Hindlimb muscle (tissue), 1 donor: ENCODE data around the gene PPP1R36. TPM values are rescaled to one million over a fixed set of nuclear protein-coding genes. Genes with fewer than 3 reads are reported as not detected.
"Not testable (repeated sequence)": the region's sequence is repeated elsewhere in the genome, so short reads cannot be mapped to it uniquely, and the experiment has no call there.

Experiments
- DNase-seq: peaks from one replicate; pipeline ENCODE4 v3.0.0-alpha.2; 2013
- polyA plus RNA-seq: library from polyadenylated mRNA; unstranded; fragments of 120-200 nt; gene quantifications from one replicate; pipeline ENCODE4 v1.2.1, GENCODE V29; 2013; ENCODE audit not compliant: insufficient read length

The PPP1R36 gene
- polyA plus RNA-seq, 1 donor = not detected

DNA sequence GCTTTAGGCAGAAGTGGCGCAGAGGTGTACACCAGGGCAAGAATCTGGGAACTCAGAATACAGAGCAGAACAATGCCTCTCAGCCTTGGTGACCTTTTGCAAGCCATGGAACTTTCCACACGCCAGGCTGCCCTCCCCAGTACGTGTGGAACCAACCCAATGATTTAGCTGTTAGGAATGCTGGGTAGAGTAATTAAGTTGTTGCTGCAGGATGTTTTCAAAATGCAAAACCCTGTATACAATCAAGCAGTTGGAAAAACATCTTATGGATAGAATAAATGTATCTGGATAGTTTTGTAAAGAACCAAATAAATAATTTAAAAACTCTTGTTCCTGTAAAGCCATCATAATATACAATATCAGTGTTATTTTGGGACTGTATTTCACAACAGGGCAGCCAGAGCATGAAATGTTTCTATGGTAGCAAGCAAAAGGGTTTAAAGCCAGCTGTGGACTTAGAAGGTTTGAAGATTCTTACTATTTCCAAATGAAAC is 19.4 kb downstream of the PPP1R36 start:
- no peak for DNase-seq

DNA sequence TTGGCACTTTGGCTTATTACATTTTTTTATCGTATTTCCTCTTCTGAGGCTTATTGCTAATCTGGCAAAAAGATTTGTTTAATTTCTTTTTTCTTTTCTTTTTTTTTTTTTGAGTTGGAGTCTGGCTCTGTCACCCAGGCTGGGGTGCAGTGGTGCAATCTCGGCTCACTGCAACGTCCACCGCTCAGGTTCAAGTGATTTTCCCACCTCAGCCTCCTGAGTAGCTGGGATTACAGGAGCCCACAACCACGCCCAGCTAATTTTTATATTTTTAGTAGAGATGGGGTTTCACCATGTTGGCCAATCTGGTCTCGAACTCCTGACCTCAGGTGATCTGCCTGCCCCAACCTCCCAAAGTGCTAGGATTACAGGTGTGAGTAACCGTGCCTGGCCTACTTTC is 19.9 kb downstream of the PPP1R36 start:
- DNase-seq = not testable (repeated sequence)

DNA sequence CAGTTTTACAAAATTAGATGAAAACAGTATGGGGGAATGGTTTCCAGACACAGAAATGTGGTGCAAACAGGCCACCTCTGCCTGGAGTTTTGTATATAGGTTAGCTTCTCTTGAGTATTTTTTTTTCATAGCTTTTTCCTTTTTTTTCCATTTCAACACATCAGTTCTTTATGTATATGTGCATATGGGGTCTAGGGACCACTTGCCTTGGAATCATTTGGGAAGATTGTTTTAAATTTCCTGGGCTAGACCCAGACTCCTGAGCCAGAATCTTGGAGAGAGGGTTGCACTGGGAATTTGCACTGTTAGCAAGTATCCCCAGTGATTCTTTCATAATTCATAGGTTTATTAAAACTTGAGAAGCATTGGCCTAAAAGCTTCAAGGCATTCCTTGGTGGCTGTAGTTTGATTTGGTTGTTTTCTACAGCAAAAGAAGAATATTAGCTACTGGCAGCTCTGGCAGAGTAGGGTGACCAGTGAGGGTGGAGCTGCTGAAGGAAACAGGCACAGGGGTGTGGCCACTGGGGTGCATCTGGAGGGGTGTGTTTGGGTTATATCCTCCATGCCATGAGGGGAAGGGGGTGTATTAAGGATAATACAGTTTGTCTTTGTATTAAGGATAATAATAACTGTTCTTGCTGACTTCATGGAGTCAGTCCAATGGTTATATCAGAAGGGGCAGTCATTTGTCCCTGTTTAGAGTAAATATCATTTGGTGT is 22.8 kb downstream of the PPP1R36 start:
- peak; percentile 24 for DNase-seq

DNA sequence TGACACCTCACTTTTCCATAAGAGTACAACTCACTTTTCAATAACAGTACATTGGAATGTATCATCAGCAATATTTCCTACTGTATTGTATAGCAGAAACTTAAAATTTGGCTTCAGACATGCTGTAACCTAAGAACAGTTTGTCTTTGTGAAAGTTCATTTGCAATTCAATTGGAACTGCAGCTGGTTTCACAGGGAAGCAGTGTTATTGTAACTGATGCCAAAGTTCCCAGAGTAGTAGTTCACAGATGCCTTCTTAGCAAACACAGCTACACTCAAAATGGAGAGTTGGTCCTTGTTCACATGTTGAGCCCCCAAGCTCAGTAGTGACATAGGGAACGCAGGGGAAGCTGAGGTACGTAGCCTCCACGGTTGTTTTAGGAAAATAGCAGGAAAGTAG is 23.3 kb downstream of the PPP1R36 start:
- peak; percentile 71 for DNase-seq

DNA sequence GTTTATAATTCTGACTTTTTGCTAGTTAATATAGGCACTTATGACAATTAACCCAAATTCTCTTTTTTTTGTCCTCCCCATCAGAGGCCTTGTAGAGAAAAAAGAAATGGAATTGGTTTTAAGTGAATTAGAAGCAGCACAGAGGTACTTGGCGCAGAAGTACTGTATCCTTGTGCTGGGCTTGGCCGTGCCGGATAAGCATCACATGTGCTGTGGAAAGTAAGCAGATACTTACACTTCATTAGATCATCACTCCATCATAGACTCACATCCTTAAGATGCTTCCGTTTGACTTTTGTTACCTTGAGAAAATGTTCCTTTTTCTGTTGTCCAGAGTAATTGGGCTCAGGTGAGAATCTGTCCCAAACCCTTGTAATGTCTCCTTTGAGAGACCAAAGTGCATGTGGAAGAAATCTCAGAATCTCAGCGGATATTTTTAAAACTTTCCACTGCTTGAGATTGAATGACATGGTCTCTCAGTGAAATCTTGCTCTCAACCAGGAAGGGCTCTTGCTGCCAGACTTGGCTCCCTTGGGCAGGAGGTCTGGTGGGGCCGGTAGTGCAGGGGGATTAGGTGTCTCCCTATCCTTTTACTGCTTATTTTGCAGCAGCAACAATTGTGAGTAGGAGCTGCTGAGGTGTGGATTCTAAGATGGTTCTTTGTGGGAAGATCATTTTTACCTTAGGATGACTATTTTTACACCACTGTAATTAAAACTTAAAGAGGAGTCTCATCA is 24.8 kb downstream of the PPP1R36 start:
- DNase-seq = peak; percentile 38

DNA sequence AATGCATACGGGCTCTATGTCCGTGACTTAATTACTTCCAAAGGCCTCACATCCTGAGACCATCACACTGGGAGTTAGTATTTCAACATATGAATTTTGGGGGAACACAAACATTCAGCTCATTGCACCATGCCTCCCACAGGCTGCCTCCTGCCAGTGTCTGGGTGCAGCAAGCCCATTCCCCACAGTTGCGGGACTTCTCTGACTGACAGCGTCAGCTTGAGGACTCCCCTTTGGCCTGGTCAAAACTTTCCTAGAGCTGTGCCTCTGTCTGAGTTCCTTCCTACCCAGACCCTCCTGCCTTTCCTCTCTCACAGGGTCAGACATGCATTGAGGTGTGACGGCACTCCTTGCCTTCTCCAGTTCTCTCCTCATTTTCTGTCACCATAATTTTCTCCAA is 27.4 kb downstream of the PPP1R36 start:
- no peak for DNase-seq

DNA sequence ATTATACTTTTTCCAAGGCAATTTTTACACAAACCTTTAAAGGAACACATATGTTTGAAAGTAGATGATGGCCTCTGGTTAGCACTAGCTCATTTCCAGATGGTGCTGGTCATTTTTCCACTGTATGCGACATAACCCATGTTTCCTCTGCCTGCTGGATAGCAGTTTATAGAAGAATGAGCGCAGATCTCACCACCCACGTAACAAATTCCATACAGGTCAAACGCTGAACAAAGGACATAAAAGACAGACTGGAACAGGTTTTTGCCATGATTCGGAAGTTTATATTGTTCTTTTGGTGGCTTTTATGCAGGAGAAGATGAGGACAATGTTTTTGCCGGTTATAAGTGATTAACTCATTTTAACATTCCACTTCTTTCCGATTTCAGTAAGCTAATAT is 30.7 kb downstream of the PPP1R36 start:
- DNase-seq = peak; percentile 49

DNA sequence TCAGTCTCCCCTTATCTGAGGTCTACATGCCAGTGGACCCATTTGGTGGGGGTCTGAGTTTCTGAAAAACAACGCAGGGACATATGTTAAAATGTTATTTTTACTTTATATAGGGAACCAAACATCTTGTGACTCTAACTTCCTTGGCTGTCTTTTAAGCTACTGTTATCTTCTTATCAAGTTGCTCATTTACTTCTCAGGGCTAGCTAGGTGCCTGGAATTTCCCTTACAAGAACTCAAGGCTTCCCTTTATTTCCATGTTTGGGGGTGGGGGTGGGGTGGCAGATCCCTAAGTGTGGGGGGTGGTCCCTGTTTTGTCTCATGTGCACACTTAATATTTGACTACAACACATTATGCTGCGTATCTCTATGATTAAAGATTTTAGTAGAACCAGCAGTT is 31.6 kb downstream of the PPP1R36 start:
- no peak for DNase-seq

DNA sequence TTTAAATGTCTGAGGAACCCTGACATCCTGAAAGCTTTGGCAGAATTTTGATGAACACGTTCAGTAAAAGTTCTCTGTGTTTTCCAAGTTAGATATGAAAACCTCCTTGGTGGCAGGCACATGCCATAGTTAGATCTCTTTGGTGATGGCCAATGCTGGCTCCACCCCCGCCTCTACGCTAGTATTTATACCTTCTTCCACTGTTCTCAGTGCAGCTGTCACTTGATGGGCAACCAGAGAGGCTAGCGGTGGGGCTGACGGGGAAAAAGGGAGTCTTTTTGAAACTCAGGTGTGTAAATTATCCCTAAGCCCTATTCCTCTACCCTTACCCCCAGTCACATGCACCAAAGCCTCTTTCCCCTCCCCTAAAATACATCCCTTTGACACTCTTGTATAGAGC is 32.1 kb downstream of the PPP1R36 start:
- no peak for DNase-seq

DNA sequence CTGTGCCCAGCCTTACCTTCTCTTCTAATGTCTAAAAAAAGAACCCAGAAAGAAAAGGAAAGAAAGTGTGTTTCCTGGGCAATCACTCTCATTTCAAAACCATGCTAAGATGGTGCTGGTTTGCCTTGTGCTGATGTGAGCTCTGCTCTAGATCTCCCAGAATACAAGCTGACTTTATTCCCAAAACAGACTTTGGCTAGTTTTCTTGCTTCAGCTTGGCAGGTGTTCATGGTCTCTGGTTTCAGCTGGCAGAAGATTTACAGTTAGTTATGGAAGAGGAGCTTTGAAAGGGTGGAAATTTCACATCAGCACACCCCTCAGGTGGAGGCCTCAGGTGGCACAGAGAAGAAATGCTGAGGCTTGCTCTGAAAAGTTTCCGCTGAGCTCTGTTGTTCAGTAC is 34.4 kb downstream of the PPP1R36 start:
- DNase-seq = peak; percentile 8

DNA sequence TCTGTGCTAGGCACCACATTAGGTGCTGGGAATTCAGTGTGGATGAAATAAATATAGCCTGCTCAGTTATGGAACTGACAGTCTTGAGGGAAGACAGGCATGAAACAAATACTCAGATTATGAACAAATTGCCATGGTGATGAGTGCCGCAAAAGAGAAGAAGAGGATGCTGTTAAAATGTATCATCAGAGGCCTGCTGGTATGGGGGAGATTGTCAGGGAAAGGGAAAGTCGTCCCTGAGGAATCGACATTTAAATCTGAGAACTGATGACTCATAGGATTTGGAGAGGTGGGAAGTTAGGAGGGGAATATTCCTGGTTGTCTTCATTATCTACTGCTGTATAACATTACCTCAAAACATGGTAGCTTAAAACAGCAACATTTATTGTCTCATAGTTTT is 42.0 kb downstream of the PPP1R36 start:
- DNase-seq = no peak

DNA sequence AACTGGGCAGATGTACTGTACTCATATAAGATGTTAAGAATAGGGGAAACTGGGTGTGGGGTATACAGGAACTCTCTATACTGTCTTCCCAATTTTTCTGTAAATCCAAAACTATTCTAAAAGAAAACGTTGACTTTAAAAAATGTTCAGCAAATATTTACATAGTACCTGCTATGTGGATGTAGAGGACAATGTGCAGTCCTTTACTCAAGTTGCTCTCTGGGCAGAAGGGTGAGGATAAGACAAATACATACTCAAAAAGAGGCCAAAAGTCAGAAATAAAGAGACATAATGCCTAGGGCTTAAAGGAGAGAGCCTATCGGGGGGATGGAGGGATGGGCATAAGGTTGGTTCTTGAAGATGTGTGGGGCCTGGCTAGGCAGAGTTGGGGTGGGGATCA is 44.7 kb downstream of the PPP1R36 start:
- DNase-seq = no peak

DNA sequence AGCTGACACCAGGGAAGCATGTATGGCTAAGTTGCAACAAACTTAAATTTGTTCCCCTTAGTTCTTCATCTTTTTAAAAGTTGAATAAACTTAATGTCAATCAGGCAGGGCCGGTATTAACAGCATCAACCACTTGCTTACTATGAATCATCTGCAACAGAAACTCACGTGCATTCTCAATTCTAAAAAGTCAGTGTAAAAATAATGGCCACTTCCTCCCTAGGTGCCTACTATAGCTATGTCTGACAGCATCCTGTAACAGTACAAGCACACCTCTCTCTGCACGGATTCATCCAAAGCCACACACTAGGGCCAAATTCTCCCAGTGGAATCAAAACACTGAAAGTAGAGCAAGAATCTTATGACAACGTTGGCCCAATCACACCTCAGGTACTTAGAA is 48.6 kb downstream of the PPP1R36 start:
- DNase-seq = no peak

DNA sequence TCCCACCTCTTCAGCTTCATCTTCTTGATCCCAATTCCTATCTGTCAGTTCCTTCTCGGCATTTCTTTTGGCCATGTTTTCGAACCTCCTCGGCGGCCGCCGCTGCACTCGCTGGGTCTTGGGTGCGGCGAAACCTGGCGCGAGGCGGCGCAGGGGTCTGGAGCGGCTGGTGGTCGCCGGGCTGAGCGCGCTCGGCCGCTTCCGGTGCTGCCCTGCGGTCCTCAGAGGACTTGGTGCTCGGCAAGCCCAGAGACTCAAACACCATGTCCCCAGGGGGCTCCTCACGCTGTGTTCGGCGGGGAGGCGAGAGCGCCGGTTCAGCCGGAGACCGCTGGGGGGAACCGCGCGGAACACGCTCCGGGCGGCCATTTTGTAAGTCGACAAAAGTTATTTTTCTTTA is 51.8 kb downstream of the PPP1R36 start:
- DNase-seq = no peak

DNA sequence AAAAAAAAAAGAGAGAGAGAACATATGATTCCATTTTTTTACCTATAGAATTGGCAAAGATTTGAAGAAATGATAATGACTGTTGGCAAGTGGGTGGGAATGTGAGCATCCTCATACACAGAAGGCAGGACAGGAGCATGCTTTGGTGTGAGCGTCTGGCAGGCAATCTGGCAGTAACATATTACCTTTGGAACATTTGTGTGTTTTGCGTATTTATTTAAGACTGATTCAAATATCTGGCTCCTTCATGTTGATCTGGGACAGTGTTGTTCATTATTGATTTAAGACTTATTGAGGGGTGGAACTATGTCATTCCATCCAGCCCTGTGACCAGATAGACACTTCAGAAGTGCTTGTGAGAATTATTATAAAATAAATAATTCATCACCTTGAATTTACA is 53.1 kb downstream of the PPP1R36 start:
- DNase-seq = no peak

DNA sequence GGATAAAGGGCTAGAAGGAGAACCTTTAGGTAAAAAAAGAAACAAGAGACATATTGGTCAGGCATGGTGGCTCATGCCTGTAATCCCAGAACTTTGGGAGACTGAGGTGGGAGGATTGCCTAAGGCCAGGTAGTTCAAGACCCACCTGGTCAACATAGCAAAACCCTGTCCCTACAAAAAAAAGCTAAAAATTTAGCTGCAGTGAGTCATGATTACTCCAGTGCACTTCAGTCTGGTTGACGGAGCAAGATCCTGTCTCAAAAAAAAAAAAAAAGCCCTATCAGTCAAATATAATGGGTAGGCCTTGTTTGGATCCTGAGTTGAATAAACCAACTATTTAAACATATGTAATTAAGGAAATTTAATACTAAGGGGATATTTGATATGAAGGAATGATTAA is 54.2 kb downstream of the PPP1R36 start:
- no peak for DNase-seq

DNA sequence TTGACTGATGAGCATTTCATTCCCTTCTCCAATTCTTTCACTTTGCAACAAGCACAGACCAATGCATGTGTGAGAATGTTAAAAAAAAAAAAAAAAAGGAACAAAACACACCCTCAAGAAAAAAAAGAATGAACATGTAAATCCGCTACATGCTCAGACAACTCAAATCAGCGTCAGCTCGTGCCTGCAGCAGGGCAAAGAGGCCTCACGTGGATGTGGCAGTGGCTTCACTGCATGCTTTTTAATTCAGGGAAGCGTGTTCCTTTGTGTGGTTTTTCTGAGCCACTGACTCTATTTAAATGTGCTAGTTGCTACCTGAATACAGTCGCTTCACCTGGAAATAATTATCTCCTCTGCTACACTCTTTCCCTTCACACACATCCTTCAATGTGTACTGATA is 55.1 kb downstream of the PPP1R36 start:
- DNase-seq = no peak

DNA sequence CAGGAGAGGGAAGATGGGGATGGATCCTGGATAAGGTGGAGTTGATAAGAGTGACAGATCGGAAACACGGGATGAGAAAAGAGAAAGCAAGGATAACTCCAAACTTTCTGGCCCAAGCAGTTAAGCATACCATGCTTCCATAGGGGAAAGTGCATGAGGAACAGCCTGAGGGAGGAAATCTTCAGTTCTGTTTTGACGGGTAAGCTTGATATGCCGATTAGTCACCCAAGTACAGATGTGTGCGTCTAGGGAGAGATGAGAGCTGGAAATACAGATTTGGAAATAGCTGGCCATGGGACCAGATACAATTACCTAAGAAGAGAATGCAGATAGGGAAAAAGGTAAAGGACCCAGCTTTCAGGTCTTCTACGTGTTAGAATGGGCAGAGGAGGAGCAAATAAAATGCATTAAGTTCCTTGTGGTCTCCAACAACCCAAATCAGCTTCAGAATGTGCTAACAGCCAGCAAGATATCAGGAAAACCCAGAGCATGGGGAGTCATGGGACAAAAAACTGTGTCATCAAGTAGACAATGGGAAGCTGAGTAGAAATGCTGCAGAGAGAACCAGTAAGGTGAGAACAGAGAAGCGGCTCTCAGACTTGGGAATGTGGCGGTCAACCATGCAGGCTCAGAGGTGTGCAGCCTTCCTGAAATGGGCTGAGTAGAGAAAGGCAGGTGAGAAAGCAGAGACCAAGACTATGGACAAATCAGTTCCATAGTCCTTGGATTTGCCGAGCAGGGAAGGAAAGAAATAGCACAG is 56.3 kb downstream of the PPP1R36 start:
- DNase-seq = no peak

DNA sequence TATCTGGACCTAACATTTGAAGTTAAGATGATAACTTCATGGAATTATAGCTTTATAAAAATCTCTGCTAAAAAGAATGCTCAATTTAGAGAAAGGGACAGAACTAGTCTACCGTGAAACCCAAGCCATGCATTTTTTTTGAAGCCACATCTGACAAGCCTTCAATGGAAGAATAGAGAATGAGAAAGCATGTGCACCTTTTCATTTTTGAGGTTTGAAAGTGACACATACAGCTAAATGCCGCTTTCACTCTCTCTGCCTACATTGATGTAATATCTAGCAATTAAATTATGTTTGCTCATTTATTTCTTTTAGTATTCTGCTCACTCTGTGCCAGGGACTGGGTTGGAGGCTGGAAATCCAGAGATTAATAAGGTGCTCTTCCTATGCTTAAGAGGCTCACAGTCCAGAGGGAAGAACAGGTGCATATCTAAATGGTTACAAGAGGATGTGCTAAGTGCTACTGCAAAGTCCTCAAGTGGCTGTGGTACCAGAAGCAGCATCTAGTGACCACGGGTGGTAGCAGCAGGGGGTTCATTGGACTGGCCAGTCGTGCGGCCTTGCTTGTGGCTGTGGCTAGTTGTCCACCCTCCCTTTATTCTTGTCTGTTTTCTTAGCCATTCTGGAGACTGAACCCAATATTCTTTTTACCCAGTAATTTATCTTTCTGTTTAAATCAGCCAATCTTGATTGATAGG is 60.4 kb downstream of the PPP1R36 start:
- no peak for DNase-seq

DNA sequence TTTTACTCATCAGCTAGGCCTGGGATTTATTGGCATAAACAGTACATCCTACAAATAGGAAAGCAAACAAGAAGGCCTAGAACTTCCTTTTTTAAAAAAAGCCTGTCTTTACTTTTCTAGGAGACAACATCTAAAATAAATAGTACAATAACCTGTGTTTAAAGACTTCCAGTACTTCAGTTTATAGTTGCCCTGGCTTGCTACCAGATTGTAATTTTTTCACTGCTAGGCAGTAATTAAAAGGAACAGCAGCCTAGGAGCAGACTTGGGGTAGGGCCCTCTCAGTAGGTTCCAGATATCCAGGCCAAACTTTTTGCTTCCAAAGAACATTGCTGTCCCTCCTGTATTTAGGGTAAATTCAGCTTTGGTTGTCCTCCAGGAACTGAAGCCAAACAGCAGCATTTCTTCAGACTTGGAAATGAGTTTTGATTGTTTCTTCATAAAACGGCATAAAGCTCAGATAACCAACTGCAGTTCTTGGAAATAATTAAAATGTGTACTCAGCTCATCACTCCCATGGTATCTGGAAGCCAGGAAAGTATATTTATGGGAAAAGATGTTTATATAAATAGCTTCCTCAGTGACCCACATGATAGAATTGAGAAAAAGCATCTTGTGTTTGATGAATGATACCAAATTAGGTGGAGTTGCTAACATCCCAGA is 61.7 kb downstream of the PPP1R36 start:
- DNase-seq = peak; percentile 35

DNA sequence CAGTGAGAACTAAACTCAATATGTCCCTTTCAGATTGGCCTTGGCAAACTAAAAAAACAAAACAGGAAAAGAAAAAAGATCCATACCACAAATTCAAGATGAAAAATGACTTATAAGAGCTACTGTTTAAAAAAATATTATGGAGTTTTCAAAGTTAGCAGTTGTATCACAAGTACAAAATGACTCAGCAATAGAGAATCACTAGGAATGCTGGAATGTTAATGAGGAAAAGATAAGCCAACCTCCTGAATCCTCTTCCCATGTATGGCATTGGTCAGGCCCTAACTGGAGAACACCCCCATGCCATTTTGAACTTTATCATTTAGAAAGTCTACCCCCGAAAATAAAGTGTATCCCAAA is 62.2 kb downstream of the PPP1R36 start:
- no peak for DNase-seq

DNA sequence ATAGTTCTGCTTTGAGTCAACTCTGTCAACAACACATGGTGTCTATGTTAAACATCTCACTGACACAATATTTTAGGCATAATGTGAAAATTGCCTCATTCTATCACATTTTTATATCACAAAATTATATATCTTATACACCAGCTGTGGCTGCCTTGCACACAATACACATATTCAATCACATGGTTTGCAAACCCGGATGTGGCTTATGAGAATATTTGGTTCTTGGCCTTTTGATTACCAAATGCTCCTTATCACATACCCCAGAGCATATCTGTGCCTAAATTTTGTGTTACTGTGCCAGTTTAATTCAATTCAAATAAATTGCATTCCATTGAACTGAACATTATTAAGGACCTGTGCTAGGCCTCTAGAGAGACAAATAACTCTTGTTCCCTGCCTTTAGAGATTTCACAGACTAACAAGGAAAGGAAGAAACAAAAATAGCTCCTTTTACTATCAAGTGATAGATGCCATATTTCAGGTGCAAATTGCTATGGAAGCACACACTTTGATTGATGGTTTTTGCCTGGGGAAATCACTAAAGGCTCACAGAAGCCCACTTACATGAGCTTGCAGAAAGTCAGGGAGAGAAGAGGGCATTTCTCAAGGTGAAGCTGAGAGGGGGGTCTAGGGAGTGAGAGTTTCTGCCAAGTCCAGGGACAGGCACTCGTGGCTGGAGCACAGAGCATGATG is 63.4 kb downstream of the PPP1R36 start:
- no peak for DNase-seq
